Ovary (tissue), 3 donors: Measurements from ENCODE around the gene GJA1.
"Not testable (repeated sequence)": the region's sequence is repeated elsewhere in the genome, so short reads cannot be mapped to it uniquely, and the experiment has no call there.

ENCODE experiments used
- POLR2A ChIP-seq: fragments of 450-650 bp; IDR thresholded peaks from one replicate; pipeline ENCODE4 v1.6.1; 2017; ENCODE audit warnings: antibody characterized with exemption, mild to moderate bottlenecking, moderate library complexity
- TF ChIP-seq, protein P1 (sequence below), 3 donors: fragments of 450-650 bp in 2 of 3; fragments of 200-600 bp in 1 of 3; IDR thresholded peaks; one replicate each; pipeline versions ENCODE4 v1.5.1 to v1.8.0; 2016 to 2022; ENCODE audit warnings: antibody characterized with exemption in 3 of 3, mild to moderate bottlenecking in 1 of 3
- donor health status: DM: no; HTN: no; CAD: no.

DNA sequence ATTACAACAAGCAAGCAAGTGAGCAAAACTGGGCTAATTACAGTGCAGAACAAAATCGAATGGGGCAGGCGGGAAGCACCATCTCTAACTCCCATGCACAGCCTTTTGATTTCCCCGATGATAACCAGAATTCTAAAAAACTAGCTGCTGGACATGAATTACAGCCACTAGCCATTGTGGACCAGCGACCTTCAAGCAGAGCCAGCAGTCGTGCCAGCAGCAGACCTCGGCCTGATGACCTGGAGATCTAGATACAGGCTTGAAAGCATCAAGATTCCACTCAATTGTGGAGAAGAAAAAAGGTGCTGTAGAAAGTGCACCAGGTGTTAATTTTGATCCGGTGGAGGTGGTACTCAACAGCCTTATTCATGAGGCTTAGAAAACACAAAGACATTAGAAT, 12.3 kb downstream of the GJA1 start:
- TF ChIP-seq, protein P1, sequence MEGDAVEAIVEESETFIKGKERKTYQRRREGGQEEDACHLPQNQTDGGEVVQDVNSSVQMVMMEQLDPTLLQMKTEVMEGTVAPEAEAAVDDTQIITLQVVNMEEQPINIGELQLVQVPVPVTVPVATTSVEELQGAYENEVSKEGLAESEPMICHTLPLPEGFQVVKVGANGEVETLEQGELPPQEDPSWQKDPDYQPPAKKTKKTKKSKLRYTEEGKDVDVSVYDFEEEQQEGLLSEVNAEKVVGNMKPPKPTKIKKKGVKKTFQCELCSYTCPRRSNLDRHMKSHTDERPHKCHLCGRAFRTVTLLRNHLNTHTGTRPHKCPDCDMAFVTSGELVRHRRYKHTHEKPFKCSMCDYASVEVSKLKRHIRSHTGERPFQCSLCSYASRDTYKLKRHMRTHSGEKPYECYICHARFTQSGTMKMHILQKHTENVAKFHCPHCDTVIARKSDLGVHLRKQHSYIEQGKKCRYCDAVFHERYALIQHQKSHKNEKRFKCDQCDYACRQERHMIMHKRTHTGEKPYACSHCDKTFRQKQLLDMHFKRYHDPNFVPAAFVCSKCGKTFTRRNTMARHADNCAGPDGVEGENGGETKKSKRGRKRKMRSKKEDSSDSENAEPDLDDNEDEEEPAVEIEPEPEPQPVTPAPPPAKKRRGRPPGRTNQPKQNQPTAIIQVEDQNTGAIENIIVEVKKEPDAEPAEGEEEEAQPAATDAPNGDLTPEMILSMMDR (IDR thresholded peaks at IDR 0.05) = not testable (repeated sequence)
- TF ChIP-seq POLR2A = not testable (repeated sequence)
